NCI-H1930 (cell line): ENCODE data around the gene MTMR11.

Experiments used
- DNase-seq, 2 experiments: peaks; one replicate each; lab custom pipeline; 2025; lab: John Stamatoyannopoulos, UW

The MTMR11 gene

GRCh38 chr1:149934356-149934755, 2.3 kb downstream of the MTMR11 start:
- DNase-seq: no peak

GRCh38 chr1:149933208-149933607, 3.5 kb downstream of the MTMR11 start:
- DNase-seq: no peak

- no peak for DNase-seq
Measured at GRCh38 chr1:149932474-149932873, 4.2 kb downstream of the MTMR11 start.

GRCh38 chr1:149931212-149931790, 5.4 kb downstream of the MTMR11 start:
- no peak for DNase-seq

GRCh38 chr1:149929856-149930255, 6.8 kb downstream of the MTMR11 start:
- no peak for DNase-seq

- DNase-seq: no peak
Measured at GRCh38 chr1:149928401-149928724, 8.3 kb downstream of the MTMR11 start.

GRCh38 chr1:149927563-149928400, 8.9 kb downstream of the MTMR11 start, which contains the start of gene SF3B4:
SF3B4 (minus strand) TSS chr1:149927803; CDS start chr1:149927759, 44 bp downstream.
- DNase-seq: peak; percentile 91

GRCh38 chr1:149927056-149927562, 9.6 kb downstream of the MTMR11 start:
- DNase-seq: no peak

- no peak for DNase-seq
Measured at GRCh38 chr1:149926296-149926695, 10.4 kb downstream of the MTMR11 start.

- no peak for DNase-seq
Measured at GRCh38 chr1:149925751-149926150, 10.9 kb downstream of the MTMR11 start.

- DNase-seq: no peak
Measured at GRCh38 chr1:149925345-149925744, 11.3 kb downstream of the MTMR11 start.

- DNase-seq: no peak
Measured at GRCh38 chr1:149923626-149924025, 13.1 kb downstream of the MTMR11 start.

GRCh38 chr1:149917571-149918144, 19.0 kb downstream of the MTMR11 start, which contains the start of gene SV2A:
SV2A (minus strand) TSS chr1:149917844; CDS start chr1:149913840, 4,004 bp downstream.
- peak; percentile 35 to 60 for DNase-seq

- DNase-seq: no peak
Measured at GRCh38 chr1:149916898-149917252, 19.8 kb downstream of the MTMR11 start.

- no peak for DNase-seq
Measured at GRCh38 chr1:149916193-149916897, 20.3 kb downstream of the MTMR11 start.

- no peak for DNase-seq
Measured at GRCh38 chr1:149915429-149916192, 21.1 kb downstream of the MTMR11 start.

- no peak for DNase-seq
Measured at GRCh38 chr1:149914545-149914944, 22.1 kb downstream of the MTMR11 start.

GRCh38 chr1:149906570-149907075, 30.1 kb downstream of the MTMR11 start:
- no peak for DNase-seq

GRCh38 chr1:149903836-149904491, 32.7 kb downstream of the MTMR11 start:
- no peak for DNase-seq

- peak; percentile 90 to 94 for DNase-seq
Measured at GRCh38 chr1:149899460-149900284, 37.0 kb downstream of the MTMR11 start, which contains the start of gene BOLA1. BOLA1 (plus strand) TSS chr1:149899568; CDS start chr1:149900060, 492 bp downstream.
